H9 (cell line): Measurements from ENCODE around the gene SPRED2. TPM values are rescaled to one million over a fixed set of nuclear protein-coding genes. Genes with fewer than 3 reads are reported as not detected.

Experiments
- DNase-seq: peaks from one replicate; pipeline ENCODE4 v3.0.0-alpha.2; 2017
- H2AFZ ChIP-seq: one replicate; pipeline ENCODE4 v1.6.1; 2013; ENCODE audit warnings: mild to moderate bottlenecking, low read length, control low read depth, moderate library complexity
- H2AK5ac ChIP-seq: 2 replicates; pipeline ENCODE4 v1.6.1; 2013; ENCODE audit warnings: low read length, control low read depth, mixed read lengths; ENCODE audit not compliant: insufficient read length
- H2BK120ac ChIP-seq: one replicate; pipeline ENCODE4 v1.6.1; 2013; ENCODE audit warnings: low read depth, mild to moderate bottlenecking, low read length, control low read depth, inconsistent platforms; ENCODE audit not compliant: poor library complexity, severe bottlenecking
- H2BK12ac ChIP-seq: 2 replicates; pipeline ENCODE4 v1.6.1; 2013; ENCODE audit warnings: low read length, control low read depth, mixed read lengths, low read depth; ENCODE audit not compliant: insufficient read length
- H2BK15ac ChIP-seq: 2 replicates; pipeline ENCODE4 v1.6.1; 2013; ENCODE audit warnings: low read depth, low read length, control low read depth
- H2BK20ac ChIP-seq: one replicate; pipeline ENCODE4 v1.6.1; 2013; ENCODE audit warnings: low read depth, mild to moderate bottlenecking, low read length, control low read depth, inconsistent platforms; ENCODE audit not compliant: poor library complexity, severe bottlenecking
- H2BK5ac ChIP-seq: 2 replicates; pipeline ENCODE4 v1.6.1; 2013; ENCODE audit warnings: low read length, control low read depth, mixed read lengths; ENCODE audit not compliant: insufficient read length
- H3K14ac ChIP-seq: 2 replicates; pipeline ENCODE4 v1.6.1; 2013; ENCODE audit warnings: low read length, control low read depth; ENCODE audit not compliant: insufficient read depth
- H3K18ac ChIP-seq: 2 replicates; pipeline ENCODE4 v1.6.1; 2013; ENCODE audit warnings: low read depth, mild to moderate bottlenecking, mixed read lengths, low read length, control low read depth; ENCODE audit not compliant: insufficient read length
- H3K23ac ChIP-seq: 2 replicates; pipeline ENCODE4 v1.6.1; 2013; ENCODE audit warnings: low read length, control low read depth, mixed read lengths, low read depth; ENCODE audit not compliant: insufficient read length
- H3K23me2 ChIP-seq: 2 replicates; pipeline ENCODE4 v1.6.1; 2013; ENCODE audit warnings: low read depth, mild to moderate bottlenecking, mixed read lengths, low read length, control low read depth; ENCODE audit not compliant: insufficient read length, poor library complexity, severe bottlenecking
- H3K27ac ChIP-seq: 2 replicates; pipeline ENCODE4 v1.5.1; 2013; ENCODE audit warnings: low read length, control low read depth, mixed read lengths, low read depth; ENCODE audit not compliant: insufficient read length
- H3K27me3 ChIP-seq: 2 replicates; pipeline ENCODE4 v1.6.1; 2013; ENCODE audit warnings: low read length, control low read depth, inconsistent platforms; ENCODE audit not compliant: insufficient read depth
- H3K4ac ChIP-seq: 2 replicates; pipeline ENCODE4 v1.6.1; 2013; ENCODE audit warnings: low read depth, mild to moderate bottlenecking, control low read depth, inconsistent platforms, low read length, moderate library complexity
- H3K4me1 ChIP-seq: 2 replicates; pipeline ENCODE4 v1.6.1; 2013; ENCODE audit warnings: low read length, control low read depth, inconsistent platforms; ENCODE audit not compliant: insufficient read depth
- H3K4me2 ChIP-seq: 2 replicates; pipeline ENCODE4 v1.6.1; 2013; ENCODE audit warnings: low read length, control low read depth, mixed read lengths; ENCODE audit not compliant: insufficient read length, insufficient read depth
- H3K56ac ChIP-seq: 2 replicates; pipeline ENCODE4 v1.6.1; 2013; ENCODE audit warnings: low read depth, mild to moderate bottlenecking, mixed read lengths, low read length, control low read depth; ENCODE audit not compliant: insufficient read length
- H3K79me1 ChIP-seq: 2 replicates; pipeline ENCODE4 v1.6.1; 2013; ENCODE audit warnings: low read depth, mild to moderate bottlenecking, moderate library complexity, low read length, control low read depth, inconsistent platforms; ENCODE audit not compliant: insufficient read depth, poor library complexity, severe bottlenecking
- H3K79me2 ChIP-seq: 2 replicates; pipeline ENCODE4 v1.6.1; 2013; ENCODE audit warnings: low read length, control low read depth, inconsistent platforms; ENCODE audit not compliant: insufficient read depth
- H3K9ac ChIP-seq: 2 replicates; pipeline ENCODE4 v1.6.1; 2013; ENCODE audit warnings: low read length, control low read depth, mixed read lengths; ENCODE audit not compliant: insufficient read length; ENCODE audit errors: extremely low read depth
- H3K9me3 ChIP-seq: one replicate; pipeline ENCODE4 v1.6.1; 2013; ENCODE audit warnings: low read depth, low read length, inconsistent platforms; ENCODE audit not compliant: control insufficient read depth
- H3T11ph ChIP-seq: one replicate; pipeline ENCODE4 v1.6.1; 2013; ENCODE audit warnings: mild to moderate bottlenecking, low read length, control low read depth, inconsistent platforms
- H4K20me1 ChIP-seq: one replicate; pipeline ENCODE4 v1.6.1; 2013; ENCODE audit not compliant: control insufficient read depth, insufficient read length, insufficient read depth
- H4K5ac ChIP-seq: 2 replicates; pipeline ENCODE4 v1.6.1; 2013; ENCODE audit warnings: low read depth, mild to moderate bottlenecking, mixed read lengths, low read length, control low read depth; ENCODE audit not compliant: insufficient read length
- H4K8ac ChIP-seq: replicated peaks from 2 replicates; pipeline ENCODE4 v1.6.1; 2013; ENCODE audit warnings: low read length, control low read depth, mixed read lengths, low read depth; ENCODE audit not compliant: insufficient read length
- H4K91ac ChIP-seq: 2 replicates; pipeline ENCODE4 v1.6.1; 2013; ENCODE audit warnings: low read depth, mild to moderate bottlenecking, moderate library complexity, mixed read lengths, low read length, control low read depth; ENCODE audit not compliant: insufficient read length
- H3K27ac Mint-ChIP-seq, 3 experiments: 2 replicates in 2 of 3; 3 replicates in 1 of 3; pipeline ENCODE4 v1.8.0; 2020 to 2021; ENCODE audit warnings: mixed read lengths in 3 of 3, mild to moderate bottlenecking in 1 of 3, moderate library complexity in 1 of 3
- H3K27me3 Mint-ChIP-seq: 2 replicates; pipeline ENCODE4 v1.8.0; 2021; ENCODE audit warnings: low read depth, mild to moderate bottlenecking, moderate library complexity, mixed read lengths
- H3K36me3 Mint-ChIP-seq, 3 experiments: 2 replicates in 2 of 3; 3 replicates in 1 of 3; pipeline ENCODE4 v1.8.0; 2020 to 2021; ENCODE audit warnings: low read depth in 3 of 3, mixed read lengths in 3 of 3; ENCODE audit not compliant: insufficient read depth in 1 of 3
- H3K4me1 Mint-ChIP-seq, 2 experiments: 2 replicates each; pipeline ENCODE4 v1.8.0; 2020; ENCODE audit warnings: mixed read lengths in 2 of 2
- H3K4me3 Mint-ChIP-seq, 2 experiments: 2 replicates in 1 of 2; 3 replicates in 1 of 2; pipeline ENCODE4 v1.8.0; 2020 to 2021; ENCODE audit warnings: mild to moderate bottlenecking in 2 of 2, mixed read lengths in 2 of 2, moderate library complexity in 1 of 2
- H3K9me3 Mint-ChIP-seq, 2 experiments: 2 replicates in 1 of 2; 3 replicates in 1 of 2; pipeline ENCODE4 v1.8.0; 2020; ENCODE audit warnings: mild to moderate bottlenecking in 2 of 2, mixed read lengths in 2 of 2, moderate library complexity in 1 of 2
- CTCF ChIP-seq: fragments of 200-600 bp; sonication (generic); conservative IDR thresholded peaks from 3 replicates; pipeline ENCODE4 v1.8.0; 2021; ENCODE audit warnings: antibody characterized with exemption, mild to moderate bottlenecking
- WGBS: extraction: QIAGEN DNeasy Blood & Tissue Kit; methylation state at CpG from one replicate; pipeline ENCODE4 v1.1.7; 2013; ENCODE audit warnings: missing lambda C conversion rate, low lambda C conversion rate, mixed read lengths; ENCODE audit not compliant: insufficient read length; ENCODE audit errors: extremely low coverage; 5-methylcytosine and 5-hydroxymethylcytosine counted together
- total RNA-seq: library from RNA; stranded (reverse); gene quantifications from 2 replicates; pipeline ENCODE4 v1.2.1, GENCODE V29; 2021

SPRED2 gene
- total RNA-seq, 1 experiment from 2014 or later = 23.5 TPM

GRCh38 chr2:65291216-65292105 is 140.9 kb downstream of the SPRED2 start:
- Histone ChIP-seq H3K4me2 (no peak overlapping the region), H3K56ac (no peak overlapping the region), H2AK5ac (no peak overlapping the region), H3K23ac (no peak overlapping the region), H3K18ac (no peak overlapping the region), H3K9ac (no peak overlapping the region), H3K27ac (no peak overlapping the region), H3K79me1 (no peaks in the 10 kb centered on the region), H4K20me1 (no peaks in the 10 kb centered on the region), H3K4ac (no peak overlapping the region), H3T11ph (no peak overlapping the region), H3K27me3 (no peaks in the 10 kb centered on the region), H4K8ac (no peak overlapping the region), H4K5ac (no peak overlapping the region), H3K23me2 (no peaks in the 10 kb centered on the region), H2BK20ac (no peak overlapping the region), H2BK5ac (no peak overlapping the region), H2BK15ac (no peak overlapping the region), H2AFZ (no peak overlapping the region), H2BK120ac (no peak overlapping the region), H2BK12ac (no peak overlapping the region), H3K14ac (no peak overlapping the region), H3K79me2 (no peaks in the 10 kb centered on the region), H3K9me3 (no peaks in the 10 kb centered on the region), H4K91ac (no peak overlapping the region), H3K4me1 (no peaks in the 10 kb centered on the region)
- peaks cover 6 to 13% of the 10 kb centered on the region in 2 experiments for H3K4me1 Mint-ChIP-seq
- H3K4me3 Mint-ChIP-seq = no peak overlapping the region
- H3K27me3 Mint-ChIP-seq = peaks cover 90% of the 10 kb centered on the region
- TF ChIP-seq CTCF = no peak
- H3K9me3 Mint-ChIP-seq = no peaks in the 10 kb centered on the region
- WGBS = no CpG with 5 or more reads among the region's 11 CpGs
- H3K36me3 Mint-ChIP-seq = no peaks in the 10 kb centered on the region
- no peak overlapping the region for H3K27ac Mint-ChIP-seq
- no peak for DNase-seq
